ENCODE measurements around the gene SMURF1.

SMURF1 gene

DNA sequence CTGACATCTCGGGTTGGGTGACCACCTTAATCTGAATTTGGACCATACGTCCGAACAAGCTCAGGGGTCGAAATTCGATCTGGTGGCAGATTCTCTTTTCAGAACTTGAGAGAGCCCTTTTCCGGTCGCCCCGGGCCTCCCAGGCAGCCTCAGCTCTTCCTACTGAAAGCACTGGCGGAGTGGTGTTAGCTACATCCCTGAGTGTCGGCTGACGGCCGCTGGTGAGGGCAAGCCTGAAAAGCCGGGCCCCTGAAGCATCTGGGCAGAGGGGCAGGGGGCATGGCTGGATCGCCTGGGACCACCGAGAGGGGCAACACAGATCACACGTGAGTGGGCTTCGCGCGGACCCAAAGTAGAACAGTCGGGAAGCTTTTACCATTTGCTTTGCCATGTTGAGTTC, 116.1 kb downstream of the SMURF1 start:
- no peaks in the 10 kb centered on the region for H3K27me3 ChIP-seq (replicated peaks)
- peaks cover 38% of the 10 kb centered on the region for H3K36me3 ChIP-seq (replicated peaks)
- TF ChIP-seq, protein P1, sequence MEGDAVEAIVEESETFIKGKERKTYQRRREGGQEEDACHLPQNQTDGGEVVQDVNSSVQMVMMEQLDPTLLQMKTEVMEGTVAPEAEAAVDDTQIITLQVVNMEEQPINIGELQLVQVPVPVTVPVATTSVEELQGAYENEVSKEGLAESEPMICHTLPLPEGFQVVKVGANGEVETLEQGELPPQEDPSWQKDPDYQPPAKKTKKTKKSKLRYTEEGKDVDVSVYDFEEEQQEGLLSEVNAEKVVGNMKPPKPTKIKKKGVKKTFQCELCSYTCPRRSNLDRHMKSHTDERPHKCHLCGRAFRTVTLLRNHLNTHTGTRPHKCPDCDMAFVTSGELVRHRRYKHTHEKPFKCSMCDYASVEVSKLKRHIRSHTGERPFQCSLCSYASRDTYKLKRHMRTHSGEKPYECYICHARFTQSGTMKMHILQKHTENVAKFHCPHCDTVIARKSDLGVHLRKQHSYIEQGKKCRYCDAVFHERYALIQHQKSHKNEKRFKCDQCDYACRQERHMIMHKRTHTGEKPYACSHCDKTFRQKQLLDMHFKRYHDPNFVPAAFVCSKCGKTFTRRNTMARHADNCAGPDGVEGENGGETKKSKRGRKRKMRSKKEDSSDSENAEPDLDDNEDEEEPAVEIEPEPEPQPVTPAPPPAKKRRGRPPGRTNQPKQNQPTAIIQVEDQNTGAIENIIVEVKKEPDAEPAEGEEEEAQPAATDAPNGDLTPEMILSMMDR (IDR thresholded peaks at IDR 0.05; ENCODE audit: low read depth, low read length, missing control alignments) = no peak
- no peak for DNase-seq
- H3K4me3 ChIP-seq (ENCODE audit: low read depth, low read length) = no peak overlapping the region
- in situ Hi-C loops (cut with HindIII; ENCODE audit: low pct_ligation_motif_present, low sequenced_read_pairs) = no loop called here
- no peak overlapping the region for H3K27ac ChIP-seq

DNA sequence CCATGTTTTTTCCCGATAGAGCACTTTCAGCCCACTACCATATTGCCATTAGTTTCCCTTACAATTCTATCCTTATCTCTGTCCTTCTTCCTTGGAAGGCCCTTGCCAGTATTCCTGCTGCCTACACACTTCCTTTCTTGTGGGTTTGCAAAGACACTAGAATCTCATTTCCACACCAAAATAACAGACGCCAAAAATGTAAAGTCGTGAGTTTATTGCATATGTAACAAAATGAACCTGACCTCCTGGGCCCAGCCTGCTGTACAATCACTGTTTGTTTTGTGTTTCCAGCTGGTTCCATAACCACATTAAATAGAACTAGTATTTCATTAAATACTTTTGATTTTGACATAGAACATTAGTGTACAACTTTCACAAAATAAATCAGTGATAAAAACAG, 116.7 kb downstream of the SMURF1 start:
- no peak overlapping the region for H3K4me3 ChIP-seq (ENCODE audit: low read depth, low read length)
- in situ Hi-C loops (cut with HindIII; ENCODE audit: low pct_ligation_motif_present, low sequenced_read_pairs) = no loop called here
- H3K27me3 ChIP-seq (replicated peaks) = no peaks in the 10 kb centered on the region
- TF ChIP-seq, protein P1 (IDR thresholded peaks at IDR 0.05; ENCODE audit: low read depth, low read length, missing control alignments) = no peak
- no peak overlapping the region for H3K27ac ChIP-seq
- peaks cover 36% of the 10 kb centered on the region for H3K36me3 ChIP-seq (replicated peaks)
- peak; percentile 44 for DNase-seq

DNA sequence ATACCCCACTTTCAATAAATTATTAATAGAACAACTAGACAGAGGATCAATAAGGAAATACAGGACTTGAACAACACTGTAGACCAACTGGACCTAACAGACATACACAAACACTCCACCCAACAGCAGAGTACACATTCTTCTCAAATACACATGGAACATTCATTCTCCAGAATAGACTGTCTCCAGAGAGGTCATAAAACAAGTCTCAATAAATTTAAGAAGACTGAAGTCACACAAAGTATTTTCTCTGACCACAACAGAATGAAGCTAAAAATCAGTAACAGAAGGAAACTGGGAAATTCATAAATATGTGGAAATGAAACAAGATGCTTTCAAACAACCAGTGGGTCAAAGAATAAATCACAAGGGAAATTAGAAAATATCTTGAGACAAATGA, 119.8 kb downstream of the SMURF1 start:
- TF ChIP-seq, protein P1 (IDR thresholded peaks at IDR 0.05; ENCODE audit: low read depth, low read length, missing control alignments) = no peak
- Histone ChIP-seq H3K4me3 (ENCODE audit: low read depth, low read length) (no peak overlapping the region), H3K27ac (no peak overlapping the region), H3K27me3 (replicated peaks) (no peaks in the 10 kb centered on the region), H3K36me3 (replicated peaks) (peaks cover 9% of the 10 kb centered on the region)
- DNase-seq = no peak
- in situ Hi-C loops (cut with HindIII; ENCODE audit: low pct_ligation_motif_present, low sequenced_read_pairs) = loop anchor here (25.0 kb wide), 1 partner anchor 288 kb away; no protein-coding TSS in a partner anchor

DNA sequence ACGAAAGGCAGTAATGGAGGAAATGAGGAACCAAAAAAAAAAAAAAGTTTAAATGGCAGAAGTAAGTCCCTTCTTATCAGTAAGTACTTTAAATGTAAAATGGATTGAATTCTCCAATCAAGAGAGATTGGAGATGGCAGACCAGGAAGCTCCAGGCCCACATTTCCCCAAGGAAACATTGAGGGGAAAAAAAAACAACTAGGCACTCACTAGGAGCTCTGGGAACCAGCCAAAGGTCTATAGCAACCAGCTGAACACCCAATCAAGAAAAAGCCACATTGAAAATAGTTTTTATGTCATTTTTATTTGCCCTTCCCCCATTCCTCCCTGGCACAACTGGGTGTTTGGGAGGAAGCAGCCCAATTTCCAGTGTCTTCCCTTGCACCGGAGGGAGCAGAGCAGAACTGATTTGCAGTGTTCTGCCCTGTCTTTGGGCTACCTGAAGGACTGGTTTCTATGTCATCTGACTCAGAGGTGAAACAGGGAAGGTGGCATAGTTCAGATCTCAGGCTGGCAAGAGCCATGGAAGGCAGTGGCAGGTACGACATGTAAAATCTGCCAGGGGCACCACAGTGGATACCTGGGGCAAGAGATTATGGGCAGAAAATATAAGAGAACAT, 121.9 kb downstream of the SMURF1 start:
- TF ChIP-seq, protein P1 (IDR thresholded peaks at IDR 0.05; ENCODE audit: low read depth, low read length, missing control alignments) = no peak
- Histone ChIP-seq H3K27ac (no peak overlapping the region), H3K36me3 (replicated peaks) (no peaks in the 10 kb centered on the region), H3K4me3 (ENCODE audit: low read depth, low read length) (no peak overlapping the region), H3K27me3 (replicated peaks) (no peaks in the 10 kb centered on the region)
- no peak for DNase-seq
- in situ Hi-C loops (cut with HindIII; ENCODE audit: low pct_ligation_motif_present, low sequenced_read_pairs) = loop anchor here (25.0 kb wide), 1 partner anchor 290 kb away; no protein-coding TSS in a partner anchor

DNA sequence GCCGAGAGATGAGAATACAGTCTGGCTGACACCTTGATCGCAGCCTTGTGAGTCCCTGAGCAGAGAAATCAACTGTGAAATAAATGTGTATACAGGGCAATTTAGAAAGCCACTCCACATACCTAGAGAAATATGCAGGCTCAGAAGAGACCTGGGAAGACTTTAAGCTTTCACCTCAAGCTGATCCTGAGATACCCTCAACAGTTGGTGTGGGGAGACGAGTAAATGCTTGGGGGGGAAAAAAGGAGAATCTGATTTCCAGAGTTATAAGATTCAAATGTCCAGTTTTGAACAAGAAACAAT, 123.5 kb downstream of the SMURF1 start:
- H3K27ac ChIP-seq = no peak overlapping the region
- H3K4me3 ChIP-seq (ENCODE audit: low read depth, low read length) = no peak overlapping the region
- in situ Hi-C loops (cut with HindIII; ENCODE audit: low pct_ligation_motif_present, low sequenced_read_pairs) = loop anchor here (25.0 kb wide), 1 partner anchor 292 kb away; no protein-coding TSS in a partner anchor
- TF ChIP-seq, protein P1 (IDR thresholded peaks at IDR 0.05; ENCODE audit: low read depth, low read length, missing control alignments) = no peak
- H3K36me3 ChIP-seq (replicated peaks) = peaks cover 1% of the 10 kb centered on the region
- H3K27me3 ChIP-seq (replicated peaks) = no peaks in the 10 kb centered on the region
- DNase-seq = no peak

All from brain microvascular endothelial cell (primary cell).